HL-60 (cell line): ENCODE data around the gene ASB16.
A peak's percentile ranks its signal among the peaks of the same experiment; 100 is the strongest.

Source experiments
- DNase-seq, 2 experiments: peaks; one replicate each; pipeline ENCODE4 v3.0.0-alpha.2; 2010 to 2020; ENCODE audit warnings: low read depth in 1 of 2, low spot score in 1 of 2
- H3K27ac ChIP-seq: fragments of 250-450 bp; sonication (Bioruptor Pico); replicated peaks from 2 replicates; pipeline ENCODE4 v1.5.1; 2020; ENCODE audit warnings: mild to moderate bottlenecking, moderate library complexity
- H3K27me3 ChIP-seq: fragments of 250-450 bp; sonication (Bioruptor Pico); 2 replicates; pipeline ENCODE4 v1.5.1; 2021; ENCODE audit warnings: mild to moderate bottlenecking, moderate library complexity; ENCODE audit not compliant: insufficient read depth, poor library complexity, severe bottlenecking
- H3K4me3 ChIP-seq: replicated peaks from 2 replicates; pipeline ENCODE4 v1.5.1; 2011; ENCODE audit warnings: mild to moderate bottlenecking, control low read depth, low read length; ENCODE audit not compliant: insufficient read depth
- GABPA ChIP-seq: IDR thresholded peaks from 2 replicates; pipeline ENCODE4 v1.6.1; 2012; ENCODE audit warnings: low read depth
- POLR2AphosphoS5 ChIP-seq: IDR thresholded peaks from 2 replicates; pipeline ENCODE4 v1.6.1; 2012; ENCODE audit warnings: low read depth
- SPI1 ChIP-seq: IDR thresholded peaks from 2 replicates; pipeline ENCODE4 v1.6.1; 2012; ENCODE audit warnings: low read depth, mild to moderate bottlenecking, borderline replicate concordance
- TF ChIP-seq, protein P1 (sequence below): IDR thresholded peaks from one replicate; pipeline ENCODE4 v1.5.1; 2011; ENCODE audit warnings: low read length, control low read depth, inconsistent platforms; ENCODE audit not compliant: insufficient read depth
- TF ChIP-seq, protein P2 (sequence below): IDR thresholded peaks from 2 replicates; pipeline ENCODE4 v1.6.1; 2012; ENCODE audit warnings: low read depth; ENCODE audit not compliant: insufficient replicate concordance

The ASB16 gene

DNA sequence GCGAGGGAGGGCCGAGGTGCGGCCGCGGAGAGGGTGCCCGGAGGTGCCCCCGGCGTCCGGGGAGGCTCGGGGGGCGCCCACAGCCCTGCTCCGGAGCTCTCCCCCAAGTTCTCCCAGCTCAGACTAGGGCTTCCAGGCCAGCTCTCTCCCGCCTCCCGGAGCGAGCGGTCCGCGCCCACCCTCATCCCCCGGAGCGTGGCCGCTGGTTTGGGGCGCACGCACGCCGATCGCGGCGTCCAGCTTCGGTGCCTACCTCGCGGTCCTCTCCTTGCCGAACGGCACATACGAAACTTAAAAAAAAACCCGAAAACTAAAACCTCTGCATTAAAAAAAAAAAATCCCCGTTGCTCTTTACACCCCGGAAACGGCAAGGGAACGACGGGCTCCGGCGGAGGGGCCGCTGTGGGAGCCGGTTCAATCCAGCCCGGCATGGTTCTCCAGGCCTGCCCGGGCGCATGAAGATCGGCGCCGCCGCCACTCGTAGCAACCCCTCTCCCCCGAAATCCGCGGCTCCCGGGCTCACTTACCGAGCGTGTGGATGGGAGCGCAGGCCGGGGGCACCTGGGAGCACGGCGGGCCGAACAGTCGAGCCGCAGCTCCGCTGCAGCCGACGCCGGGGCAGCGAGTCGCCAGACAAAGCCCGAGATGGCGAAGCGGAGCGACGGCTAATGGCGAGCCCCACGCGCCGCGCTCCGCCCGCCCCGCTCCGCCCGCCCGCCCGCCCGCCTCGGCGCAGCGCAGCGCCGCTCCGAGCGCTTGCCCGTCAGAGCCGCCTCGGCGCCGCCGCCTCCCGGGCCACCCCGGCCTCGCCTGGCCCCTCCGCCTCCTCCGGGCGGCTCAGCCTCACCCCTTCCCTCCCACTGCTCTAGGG, 49.9 kb downstream of the ASB16 start:
- Histone ChIP-seq H3K27me3 (no peaks in the 10 kb centered on the region), H3K27ac (peak overlapping the region; percentile 96), H3K4me3 (peak overlapping the region; percentile 60)
- TF ChIP-seq POLR2AphosphoS5, result peak; percentile 54
- TF ChIP-seq, protein P1, sequence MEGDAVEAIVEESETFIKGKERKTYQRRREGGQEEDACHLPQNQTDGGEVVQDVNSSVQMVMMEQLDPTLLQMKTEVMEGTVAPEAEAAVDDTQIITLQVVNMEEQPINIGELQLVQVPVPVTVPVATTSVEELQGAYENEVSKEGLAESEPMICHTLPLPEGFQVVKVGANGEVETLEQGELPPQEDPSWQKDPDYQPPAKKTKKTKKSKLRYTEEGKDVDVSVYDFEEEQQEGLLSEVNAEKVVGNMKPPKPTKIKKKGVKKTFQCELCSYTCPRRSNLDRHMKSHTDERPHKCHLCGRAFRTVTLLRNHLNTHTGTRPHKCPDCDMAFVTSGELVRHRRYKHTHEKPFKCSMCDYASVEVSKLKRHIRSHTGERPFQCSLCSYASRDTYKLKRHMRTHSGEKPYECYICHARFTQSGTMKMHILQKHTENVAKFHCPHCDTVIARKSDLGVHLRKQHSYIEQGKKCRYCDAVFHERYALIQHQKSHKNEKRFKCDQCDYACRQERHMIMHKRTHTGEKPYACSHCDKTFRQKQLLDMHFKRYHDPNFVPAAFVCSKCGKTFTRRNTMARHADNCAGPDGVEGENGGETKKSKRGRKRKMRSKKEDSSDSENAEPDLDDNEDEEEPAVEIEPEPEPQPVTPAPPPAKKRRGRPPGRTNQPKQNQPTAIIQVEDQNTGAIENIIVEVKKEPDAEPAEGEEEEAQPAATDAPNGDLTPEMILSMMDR, result no peak
- DNase-seq, result peak in 1 of 2 experiments; percentile 39

DNA sequence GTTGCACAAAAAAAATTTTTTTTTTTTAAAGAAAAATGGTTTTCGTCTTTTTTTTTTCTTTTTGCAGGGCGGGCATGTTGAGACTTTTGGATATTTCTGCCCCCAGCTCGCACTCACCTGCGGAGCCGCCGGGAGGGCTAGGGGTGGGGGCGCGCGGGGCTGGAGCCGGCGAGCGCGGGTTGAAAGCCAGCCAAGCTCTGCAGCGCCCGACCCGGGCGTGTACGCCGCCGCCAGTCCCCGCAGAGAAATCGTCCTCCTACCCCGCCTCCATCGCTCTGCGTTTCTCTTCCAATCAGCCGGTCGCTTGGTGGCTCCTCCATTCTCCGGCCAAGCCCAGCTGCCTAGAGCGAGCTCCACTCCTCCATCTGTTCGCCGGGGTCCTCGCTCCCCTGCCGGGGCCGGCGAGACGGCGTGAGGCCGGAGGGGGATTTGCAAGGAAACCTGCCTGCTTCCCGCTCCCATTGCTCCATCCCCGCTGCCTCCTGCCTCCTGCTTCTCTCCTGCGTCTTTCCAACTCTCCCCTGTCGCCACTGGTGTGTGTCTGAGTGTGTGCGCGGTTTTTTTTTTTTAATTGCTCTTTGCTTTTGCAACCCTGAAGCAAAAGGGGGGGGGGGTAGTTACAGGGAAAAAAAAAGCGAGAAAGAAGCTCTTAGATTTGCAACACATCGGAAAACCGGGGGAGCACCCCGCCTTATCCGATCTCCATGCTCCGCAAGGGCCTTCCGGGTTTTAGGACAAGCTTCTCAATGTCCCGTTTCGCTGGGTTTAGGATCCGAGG, 50.8 kb downstream of the ASB16 start:
- Histone ChIP-seq H3K27ac (peak overlapping the region; percentile 96), H3K27me3 (no peaks in the 10 kb centered on the region), H3K4me3 (peak overlapping the region; percentile 60)
- TF ChIP-seq, protein P2, sequence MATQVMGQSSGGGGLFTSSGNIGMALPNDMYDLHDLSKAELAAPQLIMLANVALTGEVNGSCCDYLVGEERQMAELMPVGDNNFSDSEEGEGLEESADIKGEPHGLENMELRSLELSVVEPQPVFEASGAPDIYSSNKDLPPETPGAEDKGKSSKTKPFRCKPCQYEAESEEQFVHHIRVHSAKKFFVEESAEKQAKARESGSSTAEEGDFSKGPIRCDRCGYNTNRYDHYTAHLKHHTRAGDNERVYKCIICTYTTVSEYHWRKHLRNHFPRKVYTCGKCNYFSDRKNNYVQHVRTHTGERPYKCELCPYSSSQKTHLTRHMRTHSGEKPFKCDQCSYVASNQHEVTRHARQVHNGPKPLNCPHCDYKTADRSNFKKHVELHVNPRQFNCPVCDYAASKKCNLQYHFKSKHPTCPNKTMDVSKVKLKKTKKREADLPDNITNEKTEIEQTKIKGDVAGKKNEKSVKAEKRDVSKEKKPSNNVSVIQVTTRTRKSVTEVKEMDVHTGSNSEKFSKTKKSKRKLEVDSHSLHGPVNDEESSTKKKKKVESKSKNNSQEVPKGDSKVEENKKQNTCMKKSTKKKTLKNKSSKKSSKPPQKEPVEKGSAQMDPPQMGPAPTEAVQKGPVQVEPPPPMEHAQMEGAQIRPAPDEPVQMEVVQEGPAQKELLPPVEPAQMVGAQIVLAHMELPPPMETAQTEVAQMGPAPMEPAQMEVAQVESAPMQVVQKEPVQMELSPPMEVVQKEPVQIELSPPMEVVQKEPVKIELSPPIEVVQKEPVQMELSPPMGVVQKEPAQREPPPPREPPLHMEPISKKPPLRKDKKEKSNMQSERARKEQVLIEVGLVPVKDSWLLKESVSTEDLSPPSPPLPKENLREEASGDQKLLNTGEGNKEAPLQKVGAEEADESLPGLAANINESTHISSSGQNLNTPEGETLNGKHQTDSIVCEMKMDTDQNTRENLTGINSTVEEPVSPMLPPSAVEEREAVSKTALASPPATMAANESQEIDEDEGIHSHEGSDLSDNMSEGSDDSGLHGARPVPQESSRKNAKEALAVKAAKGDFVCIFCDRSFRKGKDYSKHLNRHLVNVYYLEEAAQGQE, result no peak
- TF ChIP-seq POLR2AphosphoS5, result peak; percentile 42; the same call in 1 of the 2 replicates
- DNase-seq, result peak in 1 of 2 experiments; percentile 84

DNA sequence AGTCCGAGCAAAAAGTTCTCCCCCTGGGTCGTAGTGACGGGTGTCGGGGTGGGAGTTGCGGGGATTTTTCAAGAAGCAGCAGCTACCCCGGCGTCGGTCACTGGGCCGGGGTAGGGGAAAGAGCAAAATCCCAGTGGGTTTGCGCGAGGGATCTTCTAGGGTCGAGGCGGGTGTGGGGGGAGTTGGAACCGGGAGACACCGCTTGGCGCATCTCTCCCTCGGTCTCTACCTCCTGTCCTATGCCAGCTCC, 51.3 kb downstream of the ASB16 start:
- no peak for TF ChIP-seq SPI1
- no peak for TF ChIP-seq POLR2AphosphoS5
- TF ChIP-seq GABPA, result no peak
- TF ChIP-seq, protein P2, result no peak
- TF ChIP-seq, protein P1, result no peak
- DNase-seq, result no peak
- H3K27me3 ChIP-seq, result no peaks in the 10 kb centered on the region
- H3K27ac ChIP-seq, result peak overlapping the region; percentile 96
- H3K4me3 ChIP-seq, result peak overlapping the region; percentile 60

DNA sequence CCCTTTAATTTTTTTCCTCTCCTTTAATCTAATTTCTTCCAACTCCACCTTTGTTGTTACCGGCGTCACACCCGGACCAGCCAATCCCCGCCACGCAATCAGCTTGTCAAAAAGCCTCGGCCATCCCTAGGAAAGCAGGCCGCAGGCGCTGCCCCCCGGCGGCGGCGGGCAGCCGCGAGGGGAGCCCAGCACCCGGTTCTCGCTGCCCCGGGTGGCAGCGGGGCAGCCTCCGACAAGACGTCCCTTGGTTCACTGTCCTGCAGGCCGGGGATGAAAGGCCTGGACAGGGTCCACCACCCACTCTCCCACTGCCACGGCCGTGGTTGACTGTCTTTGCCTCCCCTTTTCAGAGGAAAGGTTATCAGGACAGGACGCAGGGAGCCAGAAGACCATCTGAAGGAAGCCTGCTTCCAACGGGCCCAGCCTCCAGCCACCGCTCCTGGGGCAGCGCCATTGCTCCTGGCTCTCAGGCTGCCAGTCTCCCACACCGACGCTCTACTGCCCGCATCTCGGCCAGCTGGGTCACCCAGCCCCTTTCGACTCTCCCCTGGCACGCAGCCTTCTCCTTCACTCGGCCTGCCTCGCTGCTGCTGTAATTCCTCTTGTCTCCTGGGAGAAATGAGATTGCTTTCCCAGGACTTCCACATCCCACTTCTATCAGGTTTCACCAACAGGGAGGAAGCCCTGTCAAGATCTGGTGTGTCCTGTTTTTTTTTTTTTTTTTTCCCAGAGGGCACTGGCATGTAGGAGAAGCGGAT, 51.8 kb downstream of the ASB16 start:
- DNase-seq, result no peak

More for the DNA sequence above, 51.8 kb downstream of the ASB16 start:
- H3K27ac ChIP-seq, result peak overlapping the region; percentile 96
- TF ChIP-seq, protein P2, result no peak
- TF ChIP-seq, protein P1, result no peak
- TF ChIP-seq SPI1, result no peak
- H3K4me3 ChIP-seq, result no peak overlapping the region
- H3K27me3 ChIP-seq, result no peaks in the 10 kb centered on the region
